ENCODE results near the gene TMC1.

TMC1 gene

GRCh38 chr9:72680593-72681282, 159.3 kb downstream of the TMC1 start:
- DNase-seq (ENCODE audit: low spot score): no peak

GRCh38 chr9:72681283-72681630, 159.8 kb downstream of the TMC1 start:
- no peak for DNase-seq (ENCODE audit: low spot score)

DNA sequence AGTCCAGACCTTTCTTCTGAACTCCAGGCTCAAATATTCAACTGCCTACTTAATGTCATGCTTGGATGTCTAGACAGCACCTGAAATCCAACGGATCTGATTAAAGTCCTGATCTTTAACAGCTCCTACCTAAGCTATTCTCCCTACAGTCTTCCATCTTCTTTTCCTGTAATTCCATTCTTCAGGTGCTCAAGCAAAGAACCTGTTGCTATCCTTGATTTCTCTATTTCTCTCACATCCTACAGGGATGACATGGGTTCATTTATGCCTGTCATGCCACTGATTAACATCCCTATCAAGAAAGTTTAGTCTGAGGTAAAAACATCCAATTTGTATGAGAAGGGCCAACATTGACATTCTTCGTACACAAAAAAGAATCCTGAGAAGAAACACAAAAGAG, 163.2 kb downstream of the TMC1 start:
- no peak for DNase-seq (ENCODE audit: low spot score)

DNA sequence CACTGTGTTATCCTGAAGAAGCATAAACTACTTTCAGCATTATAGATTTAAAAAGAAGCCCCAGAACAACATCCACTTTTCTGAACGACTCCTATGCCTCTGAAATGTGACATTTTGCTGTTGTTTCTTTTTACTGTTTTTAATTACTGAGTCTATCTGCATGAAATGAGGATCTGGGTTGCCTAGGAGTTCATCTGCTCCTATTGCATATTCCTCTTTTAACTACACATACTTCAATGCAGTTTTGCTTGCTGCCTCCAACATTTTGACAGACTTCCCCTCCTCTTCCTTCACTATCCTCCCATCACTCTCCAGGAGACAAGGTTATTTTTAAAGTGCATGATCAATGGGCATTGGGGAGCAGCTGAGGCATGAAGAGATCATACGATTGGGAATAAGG, 164.5 kb downstream of the TMC1 start:
- DNase-seq (ENCODE audit: low spot score): no peak

- DNase-seq (ENCODE audit: low spot score): no peak
Observed at GRCh38 chr9:72687331-72687730, 165.9 kb downstream of the TMC1 start.

GRCh38 chr9:72691671-72692070, 170.3 kb downstream of the TMC1 start:
- DNase-seq (ENCODE audit: low spot score): no peak

- DNase-seq (ENCODE audit: low spot score): no peak
Observed at GRCh38 chr9:72695365-72695764, 174.0 kb downstream of the TMC1 start.

DNA sequence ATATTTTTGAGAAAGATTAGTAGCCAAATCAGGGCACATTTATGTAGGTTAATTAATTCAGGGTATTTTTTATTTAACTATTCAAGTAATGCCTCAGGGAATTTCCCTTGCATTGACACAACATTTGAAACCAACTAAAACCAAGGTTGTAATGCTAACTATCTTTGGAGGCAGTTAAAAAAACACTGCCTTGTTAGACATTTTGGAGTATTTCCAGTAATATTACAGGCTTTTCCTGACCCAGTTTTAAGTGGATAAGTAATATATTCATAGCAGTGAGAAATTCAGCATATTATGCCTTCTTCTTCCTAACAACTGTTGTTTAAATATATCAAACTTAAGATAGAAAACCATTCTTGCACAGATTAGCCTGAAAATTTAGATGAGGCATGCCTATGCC, 175.1 kb downstream of the TMC1 start:
- no peak for DNase-seq (ENCODE audit: low spot score)

GRCh38 chr9:72701510-72701909, 180.1 kb downstream of the TMC1 start:
- no peak for DNase-seq (ENCODE audit: low spot score)

DNA sequence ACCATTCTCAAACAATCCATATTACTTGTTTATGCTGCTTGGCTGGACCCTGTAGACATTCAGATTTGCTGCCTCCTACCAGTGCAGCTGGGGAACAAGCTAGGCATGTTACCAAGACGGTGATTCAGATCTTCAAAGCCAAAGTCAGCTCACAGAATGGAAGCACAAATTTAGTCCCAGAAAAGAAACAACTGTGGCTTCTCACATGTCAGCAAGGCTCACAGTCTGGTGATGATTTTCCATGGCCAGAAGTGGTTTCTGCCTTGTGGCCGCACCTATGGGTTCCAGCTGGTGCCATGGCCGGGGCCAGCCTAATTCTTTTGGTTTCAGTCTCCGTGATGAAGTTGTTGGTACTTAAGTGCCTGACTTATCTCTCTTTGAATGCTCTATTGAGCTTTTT, 182.2 kb downstream of the TMC1 start:
- DNase-seq (ENCODE audit: low spot score): no peak

GRCh38 chr9:72704688-72705375, 183.4 kb downstream of the TMC1 start:
- DNase-seq (ENCODE audit: low spot score): no peak

DNA sequence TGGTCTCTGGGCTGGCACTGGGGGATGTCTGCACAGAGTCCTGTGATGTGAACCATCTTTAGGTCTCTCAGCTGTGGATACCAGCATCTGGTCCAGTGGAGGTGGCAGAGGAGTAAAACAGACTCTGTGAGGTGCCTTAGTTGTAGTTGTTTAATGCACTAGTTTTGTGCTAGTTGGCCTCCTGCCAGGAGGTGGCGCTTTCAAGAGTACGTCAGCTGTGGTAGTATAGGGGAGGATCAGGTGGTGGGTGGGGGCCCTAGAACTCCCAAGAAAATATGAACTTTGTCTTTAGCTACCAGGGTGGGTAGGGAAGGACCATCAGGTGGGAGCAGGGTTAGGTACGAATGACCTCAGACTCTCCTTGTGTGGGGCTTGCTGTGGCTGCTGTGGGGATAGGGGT, 197.1 kb downstream of the TMC1 start:
- DNase-seq (ENCODE audit: low spot score): peak; percentile 6

- DNase-seq (ENCODE audit: low spot score): no peak
Observed at GRCh38 chr9:72721067-72721466, 199.7 kb downstream of the TMC1 start.

DNA sequence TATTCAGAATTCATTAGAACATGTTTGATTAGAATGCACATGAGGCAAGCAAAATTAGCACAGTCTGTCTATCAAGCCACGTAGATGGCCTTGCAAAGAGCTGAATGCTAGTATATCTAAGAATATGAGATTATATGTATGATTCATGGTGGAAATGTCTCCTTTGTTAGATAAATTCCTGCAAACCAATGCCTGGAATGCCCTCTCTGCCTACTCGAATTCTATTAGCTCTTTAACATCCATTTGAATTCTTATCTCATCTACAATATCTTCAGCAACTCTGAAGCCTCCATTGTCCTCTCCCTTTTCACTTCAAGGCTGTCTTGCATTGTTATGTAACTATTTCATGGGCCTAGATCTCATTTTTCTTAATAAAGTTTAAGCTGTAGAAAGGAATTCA, 205.5 kb downstream of the TMC1 start:
- no peak for DNase-seq (ENCODE audit: low spot score)

- no peak for DNase-seq (ENCODE audit: low spot score)
Observed at GRCh38 chr9:72728031-72728770, 206.8 kb downstream of the TMC1 start.

- no peak for DNase-seq (ENCODE audit: low spot score)
Observed at GRCh38 chr9:72733895-72734294, 212.5 kb downstream of the TMC1 start.

DNA sequence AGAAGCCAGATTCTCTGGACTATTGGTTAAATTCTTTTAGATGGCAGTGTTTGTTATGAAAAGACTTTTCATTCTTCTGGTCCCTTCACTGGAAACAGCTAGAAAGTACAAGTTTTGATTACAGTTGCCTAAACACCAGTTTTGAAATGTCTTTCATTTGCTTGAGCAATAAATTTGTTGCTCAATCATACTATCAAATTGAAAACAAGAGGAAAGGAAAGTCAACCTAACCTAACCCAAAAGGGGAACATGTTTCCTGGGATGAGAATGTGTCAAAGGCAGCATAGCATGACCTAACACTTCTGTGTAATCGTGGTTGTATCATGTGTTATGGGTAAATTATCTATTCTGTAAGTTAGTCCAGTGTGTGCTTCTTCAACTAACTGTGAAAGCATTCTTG, 213.2 kb downstream of the TMC1 start:
- DNase-seq (ENCODE audit: low spot score): no peak

DNA sequence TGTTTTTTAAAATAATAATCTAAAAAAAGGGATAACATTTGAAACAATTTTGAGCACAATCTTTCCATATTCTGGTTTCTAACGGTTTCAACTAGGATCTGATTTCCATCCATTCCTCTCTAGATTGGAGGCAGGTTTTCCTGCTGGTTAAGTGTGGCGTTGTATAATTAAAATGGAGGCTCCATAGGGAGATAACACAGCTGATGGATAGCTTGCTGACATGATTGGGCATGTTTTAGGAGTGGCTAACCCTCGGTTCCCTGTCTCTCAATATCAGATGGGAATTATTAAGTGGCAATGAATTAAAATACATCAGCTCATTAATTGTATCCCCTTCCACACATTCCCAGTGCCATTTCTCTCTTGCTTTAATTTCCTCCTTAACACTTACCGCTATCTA, 222.4 kb downstream of the TMC1 start:
- no peak for DNase-seq (ENCODE audit: low spot score)

DNA sequence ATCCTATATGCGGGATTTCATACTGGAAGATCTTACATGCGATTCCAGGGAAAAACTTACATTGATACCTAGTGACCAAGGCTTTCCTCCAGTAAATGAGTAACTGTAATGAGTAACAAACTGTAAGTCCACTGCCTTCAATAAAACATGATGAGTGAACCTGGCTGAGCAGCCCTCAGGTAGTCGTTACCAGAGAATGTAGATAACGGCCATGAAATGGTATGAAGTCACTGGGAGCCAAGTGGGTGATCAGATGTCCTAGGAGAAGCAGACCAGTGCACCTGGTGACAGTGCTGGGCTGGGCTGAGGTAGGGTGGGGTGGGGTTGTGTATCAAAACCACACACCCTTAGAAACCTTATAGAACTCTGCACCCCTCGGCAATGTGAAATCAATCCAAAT, 227.9 kb downstream of the TMC1 start:
- DNase-seq (ENCODE audit: low spot score): no peak

GRCh38 chr9:72751541-72751940, 230.1 kb downstream of the TMC1 start:
- no peak for DNase-seq (ENCODE audit: low spot score)

GRCh38 chr9:72753266-72753893, 232.0 kb downstream of the TMC1 start:
- DNase-seq (ENCODE audit: low spot score): no peak

DNA sequence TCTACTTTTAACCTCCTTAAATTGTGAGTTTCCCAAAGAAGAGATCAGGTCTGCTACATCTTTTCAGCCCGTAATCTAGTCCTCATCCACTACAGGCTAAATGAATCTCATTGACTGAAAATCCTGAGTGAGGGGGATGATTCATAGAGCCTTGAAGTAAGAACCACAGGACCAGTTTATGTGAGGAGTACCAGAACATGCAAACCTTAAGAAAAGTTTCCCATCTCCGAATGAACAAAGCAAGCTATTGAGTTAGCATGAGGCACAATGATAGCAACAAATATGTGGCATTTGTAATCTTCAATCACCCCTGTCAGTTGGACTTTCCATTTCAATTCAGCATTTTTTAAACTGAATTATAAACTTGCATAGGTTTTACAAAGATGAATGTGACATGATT, 234.4 kb downstream of the TMC1 start:
- no peak for DNase-seq (ENCODE audit: low spot score)

DNA sequence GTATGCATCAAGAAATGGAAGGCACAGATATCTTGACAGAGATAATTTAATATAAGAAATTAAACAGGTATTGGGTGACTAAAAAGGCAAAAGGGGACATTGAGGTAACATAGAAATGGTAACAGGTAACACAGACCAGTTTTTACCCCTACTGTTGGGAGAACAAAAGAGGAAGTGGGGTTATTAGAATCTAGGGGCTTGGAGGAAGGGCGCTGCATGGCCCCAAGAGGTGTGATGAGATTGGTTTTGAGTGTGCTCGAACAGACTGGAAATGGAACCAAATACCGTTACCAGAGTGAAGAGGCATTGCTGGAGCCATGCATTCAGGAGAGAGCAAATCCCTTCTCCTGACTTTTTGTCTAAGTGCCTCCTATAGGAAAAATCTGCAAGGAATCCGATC, 237.5 kb downstream of the TMC1 start:
- no peak for DNase-seq (ENCODE audit: low spot score)
